AG09319 (cell line): Measurements from ENCODE around the gene FZD10.

ENCODE experiments used
- DNase-seq: peaks from one replicate; pipeline ENCODE4 v3.0.0-alpha.2; 2010; ENCODE audit warnings: low read depth; ENCODE audit errors: extremely low read depth
- TF ChIP-seq, protein P1 (sequence below): IDR thresholded peaks from 2 replicates; pipeline ENCODE4 v1.5.1; 2011; ENCODE audit warnings: low read depth, mild to moderate bottlenecking, inconsistent platforms, low read length, moderate library complexity

Gene FZD10

DNA sequence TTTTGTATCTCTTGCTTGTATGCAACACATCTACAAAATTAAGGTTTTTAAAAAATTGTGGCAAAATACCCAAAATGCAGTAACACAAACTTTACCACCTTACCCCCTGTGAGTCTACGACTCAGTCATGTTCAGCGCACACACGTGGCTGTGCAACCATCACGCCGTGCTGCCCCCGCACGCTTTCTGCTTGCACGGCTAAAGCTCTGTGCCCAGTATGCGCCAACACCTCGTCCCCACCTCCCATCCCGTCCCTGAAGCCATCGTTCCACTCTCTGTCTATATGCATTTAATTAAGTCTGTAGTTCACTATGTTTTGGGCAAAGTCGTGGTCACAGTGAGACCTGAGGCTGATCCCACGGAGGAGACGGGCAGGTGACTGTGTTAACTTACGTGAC, 36.4 kb downstream of the FZD10 start:
- TF ChIP-seq, protein P1, sequence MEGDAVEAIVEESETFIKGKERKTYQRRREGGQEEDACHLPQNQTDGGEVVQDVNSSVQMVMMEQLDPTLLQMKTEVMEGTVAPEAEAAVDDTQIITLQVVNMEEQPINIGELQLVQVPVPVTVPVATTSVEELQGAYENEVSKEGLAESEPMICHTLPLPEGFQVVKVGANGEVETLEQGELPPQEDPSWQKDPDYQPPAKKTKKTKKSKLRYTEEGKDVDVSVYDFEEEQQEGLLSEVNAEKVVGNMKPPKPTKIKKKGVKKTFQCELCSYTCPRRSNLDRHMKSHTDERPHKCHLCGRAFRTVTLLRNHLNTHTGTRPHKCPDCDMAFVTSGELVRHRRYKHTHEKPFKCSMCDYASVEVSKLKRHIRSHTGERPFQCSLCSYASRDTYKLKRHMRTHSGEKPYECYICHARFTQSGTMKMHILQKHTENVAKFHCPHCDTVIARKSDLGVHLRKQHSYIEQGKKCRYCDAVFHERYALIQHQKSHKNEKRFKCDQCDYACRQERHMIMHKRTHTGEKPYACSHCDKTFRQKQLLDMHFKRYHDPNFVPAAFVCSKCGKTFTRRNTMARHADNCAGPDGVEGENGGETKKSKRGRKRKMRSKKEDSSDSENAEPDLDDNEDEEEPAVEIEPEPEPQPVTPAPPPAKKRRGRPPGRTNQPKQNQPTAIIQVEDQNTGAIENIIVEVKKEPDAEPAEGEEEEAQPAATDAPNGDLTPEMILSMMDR, result no peak
- DNase-seq, result no peak

DNA sequence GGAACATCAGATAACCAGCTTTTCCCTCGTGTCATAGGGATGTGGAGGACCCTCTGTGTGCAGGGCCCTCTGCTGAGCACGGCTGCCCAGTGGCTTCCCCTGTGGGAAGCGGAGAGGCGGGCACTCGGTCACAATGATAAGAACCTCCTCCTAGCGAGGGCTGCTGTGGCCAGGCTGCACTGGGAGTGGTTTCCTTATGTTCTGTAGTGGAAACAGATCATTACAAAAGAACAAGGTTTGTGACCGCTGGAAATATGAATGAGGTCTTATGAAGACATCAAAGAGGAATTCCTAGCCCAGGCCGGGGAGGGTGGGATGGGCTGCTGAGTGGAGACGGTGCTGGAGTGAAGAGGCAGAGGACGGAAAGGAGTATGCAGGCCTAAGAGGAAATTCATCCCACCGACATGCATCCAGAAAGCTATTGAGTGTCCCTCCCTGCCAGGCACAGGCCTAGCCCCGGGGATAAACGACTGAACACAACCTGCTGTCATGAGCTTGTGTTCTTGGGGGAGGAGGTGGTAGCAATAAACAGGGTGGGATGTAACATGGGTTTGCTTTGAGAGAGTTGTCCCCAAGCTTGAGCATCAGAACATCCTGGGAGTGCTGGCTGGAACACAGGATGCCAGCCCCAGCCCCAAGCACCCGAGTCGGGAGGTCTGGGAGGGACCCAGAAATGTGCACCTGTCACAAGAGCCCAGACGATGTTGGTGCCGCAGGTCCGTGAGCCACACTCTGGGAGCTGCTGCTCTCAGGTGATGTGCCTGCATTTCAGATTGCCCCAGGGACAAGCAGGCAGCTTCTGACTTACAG, 37.5 kb downstream of the FZD10 start:
- no peak for DNase-seq
- TF ChIP-seq, protein P1, result no peak

- no peak for DNase-seq
- TF ChIP-seq, protein P1, result no peak
Observed at GRCh38 chr12:130200445-130200844, 38.2 kb downstream of the FZD10 start.

DNA sequence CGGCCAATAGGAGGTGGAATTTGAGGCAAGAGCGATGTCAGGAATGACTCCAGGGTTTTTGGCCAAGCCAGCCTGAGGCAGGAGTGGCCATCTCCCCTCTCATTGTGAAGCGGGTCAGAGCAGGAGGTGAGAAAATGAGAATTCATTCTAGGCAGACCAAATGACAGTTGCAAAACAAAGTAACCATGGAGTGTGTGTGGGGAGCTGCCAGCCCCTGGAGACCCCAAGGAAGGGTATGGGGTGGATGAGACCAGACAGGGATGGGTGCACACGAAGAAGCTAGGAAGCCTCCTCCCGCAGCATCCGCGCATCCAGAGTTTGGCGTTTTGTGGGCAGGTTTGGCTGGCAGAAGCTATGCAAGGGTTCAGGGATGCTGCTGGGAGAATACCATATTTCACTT, 38.8 kb downstream of the FZD10 start:
- DNase-seq, result no peak
- TF ChIP-seq, protein P1, result no peak

GRCh38 chr12:130202201-130202600, 39.9 kb downstream of the FZD10 start:
- TF ChIP-seq, protein P1, result no peak
- DNase-seq, result no peak

DNA sequence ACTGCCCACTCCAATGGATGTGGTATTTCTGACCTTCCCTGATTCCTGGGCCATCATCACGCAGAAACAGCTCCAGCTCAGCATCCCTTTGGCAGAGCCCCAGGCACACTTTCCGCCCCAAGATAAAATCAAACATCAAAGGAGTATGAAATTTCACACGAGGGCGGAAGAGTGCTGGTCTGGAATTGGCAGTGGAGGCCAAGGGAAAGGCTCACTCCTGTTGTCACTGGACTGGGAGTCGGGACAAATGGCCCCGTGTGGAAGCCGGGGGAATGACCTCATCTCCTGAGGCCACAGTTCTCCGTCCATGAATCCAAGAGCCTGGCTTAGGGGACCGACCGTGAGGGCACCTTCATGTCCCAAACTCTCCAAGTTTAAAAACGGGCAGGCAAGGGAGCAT, 40.9 kb downstream of the FZD10 start:
- TF ChIP-seq, protein P1, result no peak
- no peak for DNase-seq

- TF ChIP-seq, protein P1, result no peak
- no peak for DNase-seq
Observed at GRCh38 chr12:130204541-130204953, 42.3 kb downstream of the FZD10 start.
